Gastroesophageal sphincter (tissue), 3 donors: ENCODE measurements around the gene CLCN2.

Experiments
- POLR2A ChIP-seq, 2 donors: fragments of 450-650 bp; IDR thresholded peaks; one replicate each; pipeline ENCODE4 v1.6.1; 2017; ENCODE audit warnings: antibody characterized with exemption in 2 of 2, mild to moderate bottlenecking in 2 of 2, moderate library complexity in 1 of 2
- TF ChIP-seq, protein P1 (sequence below), 4 experiments: fragments of 200-600 bp in 2 of 4; fragments of 450-650 bp in 2 of 4; sonication (generic) in 1 of 4; IDR thresholded peaks; one replicate each; pipeline ENCODE4 v1.5.1; 2017 to 2019; ENCODE audit warnings: antibody characterized with exemption in 4 of 4, mild to moderate bottlenecking in 2 of 4, moderate library complexity in 2 of 4

DNA sequence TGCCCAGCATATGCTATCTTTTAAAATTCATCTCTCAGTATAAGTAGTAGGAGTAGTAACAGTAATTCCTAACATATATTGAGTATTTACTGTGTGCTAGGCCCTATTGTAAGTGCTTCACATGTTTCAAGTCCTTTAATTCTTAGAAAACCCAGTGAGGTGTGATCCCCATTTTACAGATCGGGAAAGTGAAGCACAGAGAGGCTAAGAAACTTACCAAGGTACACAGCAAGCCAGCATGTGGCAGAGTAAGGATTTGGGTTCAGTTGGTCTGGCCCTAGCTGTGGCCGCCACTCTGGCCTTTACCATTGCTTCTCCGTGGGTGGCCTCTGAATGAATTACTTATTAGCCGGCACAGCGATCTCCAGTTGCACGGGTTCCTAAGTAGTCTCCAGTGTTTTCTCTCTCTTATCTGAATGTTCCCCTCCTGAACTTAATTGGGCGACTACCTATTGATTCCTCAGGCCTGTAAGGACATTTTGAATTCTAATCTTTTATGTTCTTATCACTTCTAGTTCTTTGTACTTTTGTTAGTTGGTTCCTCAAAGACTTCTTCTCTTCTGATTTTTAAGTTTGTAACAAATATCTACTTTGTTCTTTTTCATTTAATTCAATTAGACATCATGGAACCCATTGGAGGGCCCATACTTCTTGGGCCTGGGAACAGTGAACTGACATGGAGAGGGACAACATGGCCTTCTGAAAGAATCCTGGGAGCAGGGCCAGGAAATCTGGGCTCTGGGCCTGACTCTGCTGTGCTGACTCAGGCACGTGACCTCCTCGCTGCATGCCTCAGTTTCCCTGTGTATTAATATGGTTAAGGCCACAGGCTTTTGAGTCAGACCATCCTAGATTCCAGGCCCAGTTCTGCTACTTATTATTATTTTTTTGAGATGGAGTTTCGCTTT lies 11.6 kb downstream of the CLCN2 start:
- TF ChIP-seq, protein P1, sequence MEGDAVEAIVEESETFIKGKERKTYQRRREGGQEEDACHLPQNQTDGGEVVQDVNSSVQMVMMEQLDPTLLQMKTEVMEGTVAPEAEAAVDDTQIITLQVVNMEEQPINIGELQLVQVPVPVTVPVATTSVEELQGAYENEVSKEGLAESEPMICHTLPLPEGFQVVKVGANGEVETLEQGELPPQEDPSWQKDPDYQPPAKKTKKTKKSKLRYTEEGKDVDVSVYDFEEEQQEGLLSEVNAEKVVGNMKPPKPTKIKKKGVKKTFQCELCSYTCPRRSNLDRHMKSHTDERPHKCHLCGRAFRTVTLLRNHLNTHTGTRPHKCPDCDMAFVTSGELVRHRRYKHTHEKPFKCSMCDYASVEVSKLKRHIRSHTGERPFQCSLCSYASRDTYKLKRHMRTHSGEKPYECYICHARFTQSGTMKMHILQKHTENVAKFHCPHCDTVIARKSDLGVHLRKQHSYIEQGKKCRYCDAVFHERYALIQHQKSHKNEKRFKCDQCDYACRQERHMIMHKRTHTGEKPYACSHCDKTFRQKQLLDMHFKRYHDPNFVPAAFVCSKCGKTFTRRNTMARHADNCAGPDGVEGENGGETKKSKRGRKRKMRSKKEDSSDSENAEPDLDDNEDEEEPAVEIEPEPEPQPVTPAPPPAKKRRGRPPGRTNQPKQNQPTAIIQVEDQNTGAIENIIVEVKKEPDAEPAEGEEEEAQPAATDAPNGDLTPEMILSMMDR (IDR thresholded peaks at IDR 0.05): no peak
- no peak for TF ChIP-seq POLR2A (IDR thresholded peaks at IDR 0.05)
